NCI-H2227 treated with DMSO at 0.1 percent for 48 hours (cell line): ENCODE results near the gene ZMYND12.
A peak's percentile ranks its signal among the peaks of the same experiment; 100 is the strongest.
"Not testable (repeated sequence)": the region's sequence is repeated elsewhere in the genome, so short reads cannot be mapped to it uniquely, and the experiment has no call there.

Experiments used
- DNase-seq: peaks from one replicate; lab custom pipeline; 2025; lab: John Stamatoyannopoulos, UW

The ZMYND12 gene, protein sequence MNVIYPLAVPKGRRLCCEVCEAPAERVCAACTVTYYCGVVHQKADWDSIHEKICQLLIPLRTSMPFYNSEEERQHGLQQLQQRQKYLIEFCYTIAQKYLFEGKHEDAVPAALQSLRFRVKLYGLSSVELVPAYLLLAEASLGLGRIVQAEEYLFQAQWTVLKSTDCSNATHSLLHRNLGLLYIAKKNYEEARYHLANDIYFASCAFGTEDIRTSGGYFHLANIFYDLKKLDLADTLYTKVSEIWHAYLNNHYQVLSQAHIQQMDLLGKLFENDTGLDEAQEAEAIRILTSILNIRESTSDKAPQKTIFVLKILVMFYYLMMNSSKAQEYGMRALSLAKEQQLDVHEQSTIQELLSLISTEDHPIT

DNA sequence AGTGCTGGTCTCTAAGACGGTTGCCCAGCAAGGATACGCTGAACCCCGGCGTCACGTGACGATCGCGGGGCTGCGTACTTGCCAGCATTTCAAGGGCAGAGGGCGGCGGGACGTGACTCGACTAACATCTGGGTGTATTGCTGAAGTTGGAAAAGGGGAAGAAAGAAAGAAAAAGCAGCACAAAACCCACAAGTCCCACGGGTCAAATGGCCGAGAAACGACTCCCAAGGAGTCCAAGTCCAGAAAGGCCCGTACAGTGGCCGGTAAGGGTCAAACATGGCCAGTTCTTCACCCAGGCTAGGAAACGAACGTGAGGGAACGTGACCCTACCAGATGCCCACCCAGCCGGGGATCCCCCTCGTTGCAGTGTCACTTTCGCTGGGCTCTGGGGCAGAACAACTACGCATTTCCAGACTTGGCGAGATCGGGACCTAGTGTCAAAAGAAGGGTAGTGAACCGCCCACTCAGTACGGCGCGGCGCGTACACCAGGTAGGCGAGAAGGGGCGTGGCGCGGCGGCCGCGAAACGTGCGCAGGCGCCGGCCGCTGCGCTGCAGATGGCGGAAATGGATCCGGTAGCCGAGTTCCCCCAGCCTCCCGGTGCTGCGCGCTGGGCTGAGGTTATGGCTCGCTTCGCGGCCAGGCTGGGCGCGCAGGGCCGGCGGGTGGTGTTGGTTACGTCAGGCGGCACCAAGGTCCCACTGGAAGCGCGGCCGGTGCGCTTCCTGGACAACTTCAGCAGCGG, at the start of gene ZMYND12, which contains the start of gene PPCS:
Gene ZMYND12 (minus strand): TSS at position 13 of the 744 bp plus-strand sequence. CDS start 25 bp downstream, outside the sequence.
Gene PPCS (plus strand): TSS at position 534 of the 744 bp plus-strand sequence. CDS start 23 bp downstream, at position 557.
- DNase-seq = peak; percentile 91

GRCh38 chr1:42504535-42505128, 48.8 kb upstream of the ZMYND12 start:
- no peak for DNase-seq

DNA sequence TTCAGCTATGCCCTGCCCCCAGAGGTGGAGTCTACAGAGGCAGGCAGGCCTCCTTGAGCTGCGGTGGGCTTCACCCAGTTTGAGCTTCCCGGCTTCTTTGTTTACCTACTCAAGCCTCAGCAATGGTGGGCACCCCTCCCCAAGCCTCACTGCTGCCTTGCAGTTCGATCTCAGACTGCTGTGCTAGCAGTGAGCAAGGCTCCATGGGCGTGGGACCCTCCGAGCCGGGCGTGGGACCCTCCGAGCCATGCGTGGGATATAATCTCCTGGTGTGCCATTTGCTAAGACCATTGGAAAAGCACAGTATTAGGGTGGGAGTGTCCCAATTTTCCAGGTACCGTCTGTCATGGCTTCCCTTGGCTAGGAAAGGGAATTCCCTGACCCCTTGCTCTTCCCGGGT, 46.2 kb upstream of the ZMYND12 start:
- not testable (repeated sequence) for DNase-seq

GRCh38 chr1:42490237-42490636, 34.4 kb upstream of the ZMYND12 start:
- DNase-seq = no peak

- DNase-seq = no peak
Observed at GRCh38 chr1:42484382-42484781, 28.6 kb upstream of the ZMYND12 start.

- DNase-seq = no peak
Observed at GRCh38 chr1:42482635-42483153, 26.9 kb upstream of the ZMYND12 start.

- no peak for DNase-seq
Observed at GRCh38 chr1:42480921-42481320, 25.1 kb upstream of the ZMYND12 start.

GRCh38 chr1:42479621-42480020, 23.8 kb upstream of the ZMYND12 start:
- DNase-seq = peak; percentile 16

DNA sequence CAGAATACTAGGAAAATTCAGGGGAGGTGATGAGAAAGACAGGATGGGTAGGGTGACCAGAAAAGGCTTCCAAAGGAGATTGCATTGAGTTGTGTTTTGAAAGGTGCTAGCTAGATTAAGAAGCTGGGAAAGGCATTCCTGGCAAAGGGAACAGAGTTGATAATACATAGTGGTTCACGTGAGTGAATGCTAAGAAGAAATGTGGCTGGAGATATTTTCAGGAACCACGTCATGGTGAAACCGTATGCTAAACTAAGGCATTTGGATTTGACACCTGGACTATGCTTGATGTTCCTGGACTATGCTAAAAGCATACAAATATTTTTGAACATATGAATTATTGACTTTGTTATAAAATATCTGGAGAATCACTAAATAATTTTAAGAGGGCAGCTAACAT, 22.0 kb upstream of the ZMYND12 start:
- no peak for DNase-seq

GRCh38 chr1:42477354-42477753, 21.5 kb upstream of the ZMYND12 start:
- DNase-seq = not testable (repeated sequence)

- DNase-seq = no peak
Observed at GRCh38 chr1:42476605-42477004, 20.8 kb upstream of the ZMYND12 start.

GRCh38 chr1:42469727-42470126, 13.9 kb upstream of the ZMYND12 start:
- no peak for DNase-seq

- no peak for DNase-seq
Observed at GRCh38 chr1:42466030-42466429, 10.2 kb upstream of the ZMYND12 start.

DNA sequence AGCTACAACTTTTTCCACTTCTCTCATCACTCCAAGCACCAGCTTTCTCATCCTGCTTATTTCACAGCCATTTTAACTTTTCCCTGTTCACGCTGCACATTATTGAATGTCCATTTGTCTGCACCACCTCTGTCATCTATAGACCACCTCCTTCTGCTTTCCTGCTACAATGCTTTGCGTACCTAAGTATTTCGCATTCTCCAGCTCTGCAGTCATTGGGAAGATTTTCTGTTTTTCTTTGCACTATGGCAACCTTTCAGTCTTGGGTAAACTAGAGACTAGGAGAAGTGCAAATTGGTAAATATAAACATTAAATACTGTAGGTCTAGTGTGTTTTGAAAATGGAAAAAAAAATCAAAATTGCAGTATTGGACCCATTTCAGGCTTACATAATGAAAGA, 8.1 kb upstream of the ZMYND12 start:
- DNase-seq = no peak

GRCh38 chr1:42462828-42463763, 7.3 kb upstream of the ZMYND12 start, which contains the start of gene CCDC30:
CCDC30 (plus strand) TSS chr1:42463286; CDS start chr1:42480552, 17,266 bp downstream.
- DNase-seq = peak; percentile 99

DNA sequence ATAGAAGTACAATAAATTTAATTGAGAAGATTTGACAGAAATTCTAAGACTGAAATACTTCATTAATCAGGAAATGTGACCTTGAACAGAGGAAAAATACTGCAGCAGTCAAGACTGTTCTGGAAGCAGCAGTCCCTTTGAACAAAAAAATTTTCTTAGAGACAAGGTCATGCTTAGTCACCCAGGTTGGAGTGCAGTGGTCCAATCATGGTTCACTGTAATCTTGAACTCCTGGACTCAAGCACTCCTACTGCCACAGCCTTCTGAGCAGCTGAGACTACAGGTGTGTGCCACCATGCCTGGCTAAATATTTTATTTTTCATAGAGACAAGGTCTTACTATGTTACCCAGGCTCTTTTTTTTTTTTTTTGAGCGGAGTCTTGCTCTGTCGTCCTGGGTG, 5.4 kb upstream of the ZMYND12 start:
- DNase-seq = no peak

GRCh38 chr1:42456754-42457089, 900 bp upstream of the ZMYND12 start:
- DNase-seq = peak; percentile 66

- DNase-seq = no peak
Observed at GRCh38 chr1:42454403-42454802, 1.4 kb downstream of the ZMYND12 start.

DNA sequence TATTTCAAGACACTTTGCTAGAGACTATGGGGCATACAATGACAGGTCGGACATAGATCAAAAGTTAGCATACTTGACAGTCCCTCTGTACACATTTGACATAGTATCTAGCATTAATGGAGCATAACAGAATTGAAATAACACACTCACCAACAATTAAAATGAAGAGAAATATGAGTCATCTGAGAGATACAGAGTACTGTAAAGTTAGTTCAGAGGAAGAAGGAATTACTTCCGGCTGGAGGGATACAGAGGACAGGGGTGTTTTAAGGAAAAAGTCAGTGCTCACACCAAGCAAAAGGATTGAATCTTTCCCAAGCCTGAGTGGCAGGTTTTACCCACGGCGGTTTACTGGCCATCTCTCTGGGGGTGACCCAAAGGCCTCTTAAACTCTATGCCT, 2.4 kb downstream of the ZMYND12 start:
- no peak for DNase-seq

DNA sequence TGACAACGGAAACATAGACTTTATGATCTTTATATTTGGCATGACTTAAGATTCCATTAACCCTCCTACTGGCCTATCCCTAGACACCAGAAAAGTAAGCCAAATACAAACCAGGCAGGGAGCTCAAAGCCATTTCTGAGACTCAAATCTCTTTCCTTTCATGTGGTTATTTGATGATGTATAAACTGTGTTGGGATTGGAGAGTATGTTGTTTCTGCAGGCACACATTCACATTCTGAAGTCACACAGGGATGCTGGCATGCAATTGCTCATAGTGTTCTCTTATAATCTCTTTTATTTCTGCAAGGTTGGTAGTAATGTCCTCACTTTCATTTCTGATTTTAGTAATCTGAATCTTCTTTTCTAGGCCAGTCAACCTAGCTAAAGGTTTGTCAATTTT, 5.8 kb downstream of the ZMYND12 start:
- DNase-seq = no peak

DNA sequence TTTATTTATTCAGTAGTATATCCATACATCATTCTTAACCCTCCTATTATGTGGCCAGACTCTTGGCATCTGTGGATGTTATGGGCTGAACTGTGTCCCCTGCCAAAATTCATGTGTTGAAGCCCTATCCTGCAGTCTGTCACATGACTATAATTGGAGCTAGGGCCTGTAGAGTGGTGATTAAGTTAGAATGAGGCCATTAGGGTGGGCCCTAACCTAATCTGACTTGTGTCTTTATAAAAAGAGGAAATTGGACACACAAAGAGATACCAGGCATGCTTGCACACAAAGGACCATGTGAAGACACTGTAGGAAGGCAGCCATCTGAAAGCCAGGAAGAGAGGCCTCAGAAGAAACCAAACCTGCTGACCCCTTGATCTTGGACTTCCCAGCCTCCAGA, 6.6 kb downstream of the ZMYND12 start:
- DNase-seq = peak; percentile 36
